ENCODE measurements around the gene MAP9.
"Not testable (repeated sequence)": the region's sequence is repeated elsewhere in the genome, so short reads cannot be mapped to it uniquely, and the experiment has no call there.

The MAP9 gene

GRCh38 chr4:155376387-155377268, at the start of gene MAP9:
MAP9 (minus strand) TSS chr4:155376965; CDS start chr4:155375850, 1,115 bp downstream.
- FAIRE-seq = no peak

- not testable (repeated sequence) for FAIRE-seq
These were observed 48.0 kb upstream of the MAP9 start for GRCh38 chr4:155424778-155425177.

GRCh38 chr4:155423671-155424070, 46.9 kb upstream of the MAP9 start:
- no peak for FAIRE-seq

- FAIRE-seq = no peak
These were observed 42.5 kb upstream of the MAP9 start for GRCh38 chr4:155419266-155419665.

- no peak for FAIRE-seq
These were observed 38.9 kb upstream of the MAP9 start for GRCh38 chr4:155415662-155416061.

- no peak for FAIRE-seq
These were observed 36.7 kb upstream of the MAP9 start for GRCh38 chr4:155413451-155413850.

GRCh38 chr4:155411546-155411945, 34.8 kb upstream of the MAP9 start:
- FAIRE-seq = no peak

GRCh38 chr4:155408796-155409195, 32.0 kb upstream of the MAP9 start:
- no peak for FAIRE-seq

- no peak for FAIRE-seq
These were observed 30.7 kb upstream of the MAP9 start for GRCh38 chr4:155407480-155407879.

GRCh38 chr4:155405059-155405458, 28.3 kb upstream of the MAP9 start:
- FAIRE-seq = no peak

GRCh38 chr4:155403886-155404285, 27.1 kb upstream of the MAP9 start:
- no peak for FAIRE-seq

GRCh38 chr4:155402941-155403340, 26.2 kb upstream of the MAP9 start:
- no peak for FAIRE-seq

- no peak for FAIRE-seq
These were observed 24.1 kb upstream of the MAP9 start for GRCh38 chr4:155400893-155401292.

- FAIRE-seq = no peak
These were observed 23.4 kb upstream of the MAP9 start for GRCh38 chr4:155399974-155400697.

GRCh38 chr4:155392481-155393184, 15.9 kb upstream of the MAP9 start:
- no peak for FAIRE-seq

- FAIRE-seq = no peak
These were observed 15.2 kb upstream of the MAP9 start for GRCh38 chr4:155391932-155392331.

- no peak for FAIRE-seq
These were observed 11.4 kb upstream of the MAP9 start for GRCh38 chr4:155388162-155388561.

- FAIRE-seq = no peak
These were observed 6.8 kb upstream of the MAP9 start for GRCh38 chr4:155383541-155383940.

- no peak for FAIRE-seq
These were observed 511 bp upstream of the MAP9 start for GRCh38 chr4:155377276-155377675.

- FAIRE-seq = peak; percentile 89
These were observed 5.2 kb downstream of the MAP9 start for GRCh38 chr4:155371432-155372043.

GRCh38 chr4:155367608-155368007, 9.2 kb downstream of the MAP9 start:
- no peak for FAIRE-seq

GRCh38 chr4:155353923-155354540, 22.7 kb downstream of the MAP9 start:
- FAIRE-seq = peak; percentile 52

GRCh38 chr4:155342142-155342541, 34.6 kb downstream of the MAP9 start:
- FAIRE-seq = no peak
